HG03439 (cell line): ENCODE measurements around the gene SPTLC2.
"Not testable (repeated sequence)": the region's sequence is repeated elsewhere in the genome, so short reads cannot be mapped to it uniquely, and the experiment has no call there.

Experiments
- ATAC-seq: cut with Tn5 transposase; IDR thresholded peaks from one replicate; pipeline ENCODE4 v1.9.1; 2021; ENCODE audit warnings: mild to moderate bottlenecking, moderate library complexity; ENCODE audit not compliant: unreplicated experiment

The SPTLC2 gene

DNA sequence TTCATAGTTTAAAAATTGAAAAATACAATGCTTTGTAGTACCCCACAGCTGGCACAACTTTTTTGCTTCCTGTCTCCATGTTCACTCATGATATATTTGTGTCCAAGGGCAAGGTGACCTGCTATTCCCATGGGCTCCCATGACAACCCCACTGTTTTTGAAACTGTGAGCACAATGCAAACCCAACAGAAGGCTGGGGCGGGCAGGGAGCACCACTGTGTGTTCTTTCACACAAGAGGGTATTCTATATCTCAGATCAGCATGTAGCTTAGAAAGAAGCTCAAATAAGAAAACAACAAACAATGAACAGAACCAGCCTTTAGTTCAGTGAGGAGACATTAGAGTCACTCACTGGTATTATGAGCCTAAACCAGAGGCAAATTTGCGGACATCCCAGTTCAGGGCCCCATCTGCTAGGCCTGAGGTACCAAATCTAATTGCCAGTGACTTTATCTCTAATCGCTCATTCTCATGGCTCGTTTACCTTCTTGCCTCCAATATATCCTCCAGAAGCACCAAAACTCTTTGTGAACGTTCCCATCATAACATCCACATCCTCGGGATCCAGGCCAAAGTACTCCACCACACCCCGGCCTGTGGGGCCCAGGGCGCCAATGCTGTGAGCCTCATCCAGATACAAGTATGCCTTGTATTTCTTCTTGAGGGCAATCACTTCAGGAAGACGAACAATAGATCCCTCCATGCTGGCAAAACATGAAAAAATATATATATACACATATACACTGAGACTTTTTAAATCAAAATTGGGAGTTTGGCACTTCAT is 61.4 kb downstream of the SPTLC2 start:
- ATAC-seq = no peak

DNA sequence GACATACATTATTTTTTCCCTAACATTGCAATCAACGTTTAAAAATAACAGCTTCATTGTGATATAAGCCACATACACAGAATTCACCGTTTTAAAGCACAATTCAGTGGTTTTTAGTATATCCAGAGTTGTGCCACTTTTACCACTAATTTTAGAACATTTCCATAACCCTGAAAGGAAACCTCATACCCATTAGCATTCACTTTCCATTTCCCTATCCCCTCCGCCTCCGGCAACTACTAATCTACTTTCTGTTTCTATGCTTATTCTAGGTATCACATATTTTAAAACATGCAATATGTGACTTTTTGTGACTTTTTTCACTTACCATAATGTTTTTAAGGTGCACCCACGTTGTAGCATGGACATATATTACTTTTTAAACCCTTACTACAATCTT is 62.2 kb downstream of the SPTLC2 start:
- no peak for ATAC-seq

DNA sequence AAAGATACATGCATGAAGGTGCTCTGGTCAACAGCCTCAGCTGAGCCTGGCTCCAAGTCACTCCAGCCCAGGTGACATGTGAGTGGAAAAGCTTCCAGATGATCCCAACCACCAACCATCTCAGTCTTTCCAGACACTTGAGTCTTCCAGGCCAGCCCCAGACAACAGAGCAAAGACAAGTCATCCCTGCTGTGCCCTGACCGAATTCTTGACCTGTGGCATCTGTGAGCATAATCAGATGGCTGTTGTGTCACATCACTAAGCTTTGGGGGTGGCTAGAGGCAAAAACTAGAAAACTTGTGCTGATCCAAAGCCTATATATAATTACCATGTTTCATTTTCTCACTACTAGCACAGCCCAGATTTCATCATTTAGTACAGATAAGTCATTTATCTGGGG is 67.0 kb downstream of the SPTLC2 start:
- ATAC-seq = no peak

DNA sequence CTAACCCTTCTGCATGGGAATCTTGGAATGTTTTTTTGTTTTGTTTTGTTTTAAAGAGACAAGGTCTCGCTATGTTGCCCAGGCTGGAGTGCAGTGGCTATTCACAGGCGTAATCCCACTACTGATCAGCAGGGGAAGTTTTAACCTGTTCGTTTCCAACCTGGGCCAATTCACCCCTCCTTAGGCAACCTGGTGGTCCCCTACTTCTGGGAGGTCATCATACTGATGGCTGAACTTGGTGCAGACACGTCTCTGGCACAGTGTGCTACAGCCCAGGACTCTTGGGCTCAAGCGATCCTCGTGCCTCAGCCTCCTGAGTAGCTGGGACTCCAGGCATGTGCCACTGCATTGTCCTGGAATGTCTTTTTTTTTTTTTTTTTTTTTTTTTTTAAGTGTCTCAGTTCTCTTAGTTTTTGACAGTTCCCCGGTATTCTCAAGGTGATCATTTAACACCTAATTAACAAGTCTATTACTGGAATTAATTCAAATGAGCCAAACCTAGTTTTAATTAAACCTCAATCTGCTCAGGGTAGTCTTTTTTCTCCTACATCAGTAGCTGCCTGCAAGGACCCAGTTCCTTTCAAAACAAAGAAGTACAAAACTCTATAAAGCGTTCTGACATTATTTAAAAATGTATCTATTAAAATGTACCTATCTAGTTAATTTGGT is 68.8 kb downstream of the SPTLC2 start:
- no peak for ATAC-seq

- ATAC-seq = not testable (repeated sequence)
These were observed 71.3 kb downstream of the SPTLC2 start for GRCh38 chr14:77545171-77545570.

GRCh38 chr14:77544571-77544970 is 71.9 kb downstream of the SPTLC2 start:
- no peak for ATAC-seq

- ATAC-seq = no peak
These were observed 72.7 kb downstream of the SPTLC2 start for GRCh38 chr14:77543637-77544334.

- ATAC-seq = no peak
These were observed 73.2 kb downstream of the SPTLC2 start for GRCh38 chr14:77543240-77543551.

GRCh38 chr14:77542421-77543239 is 73.8 kb downstream of the SPTLC2 start:
- no peak for ATAC-seq

DNA sequence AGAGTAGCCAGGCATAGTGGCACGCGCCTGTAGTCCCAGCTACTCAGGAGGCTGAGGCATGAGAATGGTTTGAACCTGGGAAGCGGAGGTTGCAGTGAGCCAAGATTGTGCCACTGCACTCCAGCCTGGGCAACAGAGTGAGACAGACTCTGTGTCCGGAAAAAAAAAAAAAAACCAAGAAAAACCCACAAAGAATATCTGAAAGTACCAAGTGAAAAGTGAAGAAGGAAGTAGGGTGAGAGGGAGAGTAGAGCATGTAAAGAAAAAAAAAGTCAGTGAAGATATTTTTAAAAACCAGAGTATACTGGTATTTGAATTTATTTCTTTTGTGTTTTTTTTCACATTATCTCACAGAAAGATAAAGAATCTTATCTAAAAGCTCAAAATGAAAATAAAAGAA is 74.5 kb downstream of the SPTLC2 start:
- ATAC-seq = no peak

GRCh38 chr14:77536951-77537350 is 79.5 kb downstream of the SPTLC2 start:
- not testable (repeated sequence) for ATAC-seq

DNA sequence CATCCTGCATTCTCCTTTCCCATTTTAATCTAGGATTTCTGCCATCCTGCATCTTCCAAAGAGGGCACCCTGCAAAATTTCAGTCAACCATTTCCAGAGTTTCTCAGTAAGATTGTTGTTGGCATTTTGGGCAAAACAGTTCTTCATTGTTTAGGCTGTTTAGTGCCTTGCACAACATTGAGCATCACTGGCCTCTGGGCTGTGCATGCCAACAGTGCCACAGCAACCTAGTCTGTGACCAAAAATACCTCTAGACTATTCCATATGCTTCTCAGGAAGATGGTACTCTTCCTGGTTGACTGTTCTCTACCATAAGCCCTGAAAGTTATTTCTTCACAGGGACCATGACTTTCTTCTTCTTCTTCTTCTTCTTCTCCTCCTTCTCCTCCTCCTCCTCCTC is 85.4 kb downstream of the SPTLC2 start:
- ATAC-seq = no peak

- no peak for ATAC-seq
These were observed 86.5 kb downstream of the SPTLC2 start for GRCh38 chr14:77529963-77530362.

DNA sequence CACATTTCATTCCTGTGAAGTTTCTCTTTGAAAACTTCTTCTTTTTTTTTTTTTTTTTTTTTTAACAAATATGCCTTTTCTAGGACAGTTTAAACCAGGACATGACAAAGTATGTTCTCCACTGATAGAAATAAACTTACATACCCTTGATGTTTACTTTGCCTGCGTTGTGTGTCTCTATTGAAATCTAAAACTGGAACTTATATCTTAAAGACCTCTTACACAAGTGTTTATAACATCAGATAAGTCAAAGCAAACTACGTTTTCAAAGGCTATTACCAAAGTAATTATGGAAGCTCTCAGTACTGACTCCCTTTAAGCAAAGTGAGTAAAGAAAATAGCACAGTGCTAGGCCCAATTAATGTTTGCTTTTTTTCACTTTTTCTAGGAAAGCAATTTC is 87.2 kb downstream of the SPTLC2 start:
- ATAC-seq = no peak

GRCh38 chr14:77528701-77529100 is 87.7 kb downstream of the SPTLC2 start:
- ATAC-seq = not testable (repeated sequence)

GRCh38 chr14:77526266-77526665 is 90.2 kb downstream of the SPTLC2 start:
- ATAC-seq = no peak

GRCh38 chr14:77524536-77524935 is 91.9 kb downstream of the SPTLC2 start:
- ATAC-seq = no peak

DNA sequence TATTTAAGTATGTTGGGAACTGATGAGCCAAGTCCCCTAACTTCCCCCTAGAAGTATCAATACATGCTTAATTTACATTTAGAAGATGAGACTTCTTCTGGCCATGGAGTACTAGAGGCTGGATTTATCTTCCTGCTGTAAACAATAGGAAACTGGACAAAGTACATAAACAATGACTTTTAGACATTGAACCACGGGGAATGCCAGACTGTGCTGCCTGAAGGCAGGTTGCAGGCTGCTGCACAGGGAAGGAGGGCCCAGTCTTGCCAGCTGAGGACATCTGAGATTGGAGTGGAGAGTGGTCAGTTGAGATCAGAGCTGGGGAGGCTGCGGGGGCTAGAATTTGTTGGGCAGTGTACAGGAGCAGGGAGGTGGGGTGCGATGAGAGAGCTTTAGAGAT is 93.3 kb downstream of the SPTLC2 start:
- no peak for ATAC-seq

- ATAC-seq = no peak
These were observed 95.9 kb downstream of the SPTLC2 start for GRCh38 chr14:77520555-77520954.

- no peak for ATAC-seq
These were observed 100.3 kb downstream of the SPTLC2 start for GRCh38 chr14:77516126-77516525.

DNA sequence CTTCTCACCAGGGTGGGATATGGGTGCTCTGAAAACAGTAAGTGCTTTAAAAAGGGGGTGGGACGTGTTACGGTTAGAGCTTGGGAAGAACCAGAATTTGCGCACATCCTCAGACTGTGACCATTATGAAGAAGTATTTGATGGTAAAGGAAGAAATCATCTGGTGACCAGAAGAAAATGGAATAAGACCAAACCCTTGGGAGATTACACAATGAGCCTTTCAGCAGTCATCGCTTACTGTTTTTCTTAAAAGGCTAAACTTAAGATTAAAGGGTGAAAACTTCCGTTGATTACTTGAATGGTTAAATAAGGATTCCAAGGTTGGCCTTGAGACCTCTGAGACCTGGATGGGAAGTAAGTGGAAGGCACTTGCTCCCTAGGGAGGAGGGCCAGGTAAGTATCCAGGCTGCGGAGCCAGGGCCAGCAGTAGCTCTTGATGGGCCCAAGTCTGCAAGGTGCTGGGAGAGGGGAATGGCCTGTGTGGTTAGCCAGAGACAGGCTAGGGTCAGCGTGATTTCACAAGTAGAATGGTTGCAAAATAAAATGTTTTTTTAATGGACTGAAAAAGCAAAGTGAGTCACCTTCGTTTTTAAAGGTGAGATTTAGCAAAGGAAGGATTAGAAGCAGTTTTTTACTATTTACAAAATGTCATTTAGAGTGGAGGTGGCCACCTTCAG is 104.8 kb downstream of the SPTLC2 start:
- no peak for ATAC-seq
